Heart left ventricle (tissue), 16 donors: ENCODE measurements around the gene FOXN3. TPM values are rescaled to one million over a fixed set of nuclear protein-coding genes. Genes with fewer than 3 reads are reported as not detected.

Source experiments
- ATAC-seq, 4 donors: fragments of 200-7000 bp; cut with Tn5 transposase; one replicate each; pipeline ENCODE4 v1.9.1; 2020 to 2022; ENCODE audit warnings: moderate library complexity in 4 of 4, mild to moderate bottlenecking in 3 of 4, moderate number of reproducible peaks in 1 of 4
- DNase-seq, 5 donors: peaks; one replicate each; pipeline ENCODE4 v3.0.0-alpha.2; 2020
- H3K27ac ChIP-seq, 12 donors: fragments of 200-600 bp; sonication (generic) in 4 of 12; one replicate each; pipeline versions ENCODE4 v1.5.0 to v1.8.0; 2016 to 2022; ENCODE audit warnings: mild to moderate bottlenecking in 2 of 12
- H3K27me3 ChIP-seq, 9 donors: fragments of 200-600 bp; sonication (generic) in 2 of 9; one replicate each; pipeline versions ENCODE4 v1.5.1 to v1.8.0; 2016 to 2022; ENCODE audit warnings: mild to moderate bottlenecking in 3 of 9
- H3K36me3 ChIP-seq, 9 donors: fragments of 200-600 bp; sonication (generic) in 2 of 9; one replicate each; pipeline versions ENCODE4 v1.5.0 to v1.8.0; 2018 to 2022; ENCODE audit warnings: mild to moderate bottlenecking in 2 of 9
- H3K4me1 ChIP-seq, 12 donors: fragments of 200-600 bp; sonication (generic) in 4 of 12; one replicate each; pipeline versions ENCODE4 v1.5.0 to v1.8.0; 2016 to 2022; ENCODE audit warnings: mild to moderate bottlenecking in 3 of 12
- H3K4me3 ChIP-seq, 12 donors: fragments of 200-600 bp; sonication (generic) in 4 of 12; one replicate each; pipeline versions ENCODE4 v1.5.0 to v1.8.0; 2017 to 2022; ENCODE audit warnings: mild to moderate bottlenecking in 9 of 12, moderate library complexity in 4 of 12
- H3K9me3 ChIP-seq, 12 donors: fragments of 200-600 bp; sonication (generic) in 4 of 12; one replicate each; pipeline versions ENCODE4 v1.5.0 to v1.8.0; 2016 to 2022; ENCODE audit warnings: mild to moderate bottlenecking in 1 of 12
- CTCF ChIP-seq, 12 donors: fragments of 200-600 bp; sonication (generic) in 4 of 12; IDR thresholded peaks; one replicate each; pipeline versions ENCODE4 v1.5.0 to v1.8.0; 2018 to 2022; ENCODE audit warnings: antibody characterized with exemption in 12 of 12, mild to moderate bottlenecking in 5 of 12
- POLR2A ChIP-seq, 2 donors: fragments of 450-650 bp; IDR thresholded peaks; one replicate each; pipeline ENCODE4 v1.6.1; 2017; ENCODE audit warnings: antibody characterized with exemption in 2 of 2, mild to moderate bottlenecking in 2 of 2, moderate library complexity in 2 of 2
- WGBS, 4 donors: extraction: QIAGEN DNeasy Blood & Tissue Kit in 2 of 4; methylation state at CpG; one replicate each; pipeline versions ENCODE4 v1.1.5 to v1.1.7; 2013 to 2018; 5-methylcytosine and 5-hydroxymethylcytosine counted together
- intact Hi-C, 10 donors: fragments of 100-400 bp; cut with DNase I; formaldehyde crosslinking; loops; one replicate each; pipeline versions ENCODE4 v1.11.1 to v1.14.2; 2022
- polyA plus RNA-seq, 2 donors: library from polyadenylated mRNA; stranded (reverse); fragments of 200-250 nt; gene quantifications; one replicate each; pipeline ENCODE4 v1.2.3, GENCODE V29; 2013
- total RNA-seq, 9 donors: library from RNA; depleted of rRNA in 2 of 9; stranded (reverse); fragments of >200 nt in 2 of 9; fragmentation: NEBNext Ultra II Directional in 3 of 9; extraction: Animal tissue kit (Norgen Biotek cat#: 25700) in 3 of 9; gene quantifications; one replicate each; pipeline versions ENCODE4 v1.1.0 to v1.2.4, GENCODE V29; 2016 to 2023
- donor health status: ischemic (EF 13 %, LVEDD 7.1; RV severe dilation, severe dysfunction).
- donor health status: healthy with polysubstance abuse.
- donor health status: DM: no; HTN: yes; CAD: no.
- donor health status: DM: no; HTN: no; CAD: no.
- donor health status: ischemic (EF 25% LVEDD 6.9; RV normal size, moderate dysfunction).
- donor health status: ischemic (EF 25% LVEDD 5.7; RV mildly dilated, moderate dysfunction).
- donor health status: healthy.
- donor health status: DM: yes; HTN: yes; CAD: no.
- donor health status: ischemic (EF 35%, LVEDD 5.7; RV mildly dilated, moderate dysfunction).
- donor health status: nonischemic (EF 11% LVEDD 7.7; RV severe dilation, severe dysfunction).
- donor health status: DM: yes; HTN: yes; CAD: no.
- donor health status: PGD.
- donor health status: ischemic (EF 29% LVEDD 5.4; RV normal size, mild dysfunction).
- donor health status: nonischemic (EF 23%, LVEDD 6.1; RV moderate dilation, normal function).

Gene FOXN3
- total and polyA plus RNA-seq, 11 donors = 24.4 to 161 (median 111) TPM

- DNase-seq (no peak), ATAC-seq (no peak)
- peaks cover 0 to 39% (median 23%) of the 10 kb centered on the region in 12 donors for H3K4me1 ChIP-seq
- no peak for TF ChIP-seq POLR2A (IDR thresholded peaks at IDR 0.05)
- no peak for TF ChIP-seq CTCF (IDR thresholded peaks at IDR 0.05)
- H3K36me3 ChIP-seq = peaks cover 0 to 8% (median 0%) of the 10 kb centered on the region in 9 donors
- H3K4me3 ChIP-seq = no peak overlapping the region
- no peak overlapping the region for H3K27ac ChIP-seq
- no peaks in the 10 kb centered on the region for H3K27me3 ChIP-seq
- intact Hi-C loops = loop anchor here in 1 of 10 donors (10.0 kb wide), 1 partner anchor 103 kb away; no protein-coding TSS in a partner anchor
- WGBS, 4 donors = 79 to 82% (median 80%) methylated on average over 9 of the region's 9 CpGs
- no peaks in the 10 kb centered on the region for H3K9me3 ChIP-seq
Measured at GRCh38 chr14:89291351-89291940, 125.6 kb downstream of the FOXN3 start.

- no peak for DNase-seq
- Histone ChIP-seq H3K9me3 (no peaks in the 10 kb centered on the region), H3K27me3 (no peaks in the 10 kb centered on the region), H3K4me3 (no peak overlapping the region), H3K36me3 (peaks cover 0 to 8% (median 0%) of the 10 kb centered on the region in 9 donors), H3K4me1 (peaks cover 0 to 39% (median 23%) of the 10 kb centered on the region in 12 donors), H3K27ac (no peak overlapping the region)
- intact Hi-C loops = loop anchor here in 1 of 10 donors (10.0 kb wide), 1 partner anchor 104 kb away; no protein-coding TSS in a partner anchor
- TF ChIP-seq POLR2A (IDR thresholded peaks at IDR 0.05) (no peak), CTCF (IDR thresholded peaks at IDR 0.05) (no peak)
- ATAC-seq = no peak
- 83 to 90% (median 88%) methylated on average over 8 of the region's 8 CpGs for WGBS, 4 donors
Measured at GRCh38 chr14:89290813-89291212, 126.2 kb downstream of the FOXN3 start.

- Histone ChIP-seq H3K36me3 (peaks cover 0 to 8% (median 0%) of the 10 kb centered on the region in 9 donors), H3K27me3 (no peaks in the 10 kb centered on the region), H3K4me3 (no peak overlapping the region), H3K27ac (no peak overlapping the region), H3K9me3 (no peaks in the 10 kb centered on the region), H3K4me1 (peaks cover 0 to 34% (median 23%) of the 10 kb centered on the region in 12 donors)
- WGBS, 4 donors = 63 to 69% (median 67%) methylated on average over 5 of the region's 5 CpGs
- no peak for ATAC-seq
- intact Hi-C loops = no loop called here
- TF ChIP-seq POLR2A (IDR thresholded peaks at IDR 0.05) = no peak
- TF ChIP-seq CTCF (IDR thresholded peaks at IDR 0.05) = no peak
- no peak for DNase-seq
Measured at GRCh38 chr14:89289477-89289876, 127.6 kb downstream of the FOXN3 start.

- ATAC-seq = no peak
- no peak for DNase-seq
- Histone ChIP-seq H3K27ac (no peak overlapping the region), H3K9me3 (no peaks in the 10 kb centered on the region), H3K4me3 (no peak overlapping the region), H3K4me1 (peaks cover 0 to 20% (median 10%) of the 10 kb centered on the region in 12 donors), H3K27me3 (no peaks in the 10 kb centered on the region), H3K36me3 (peaks cover 0 to 8% (median 0%) of the 10 kb centered on the region in 9 donors)
- 96 to 99% (median 98%) methylated on average over 3 of the region's 3 CpGs for WGBS, 4 donors
- TF ChIP-seq CTCF (IDR thresholded peaks at IDR 0.05) = no peak
- no peak for TF ChIP-seq POLR2A (IDR thresholded peaks at IDR 0.05)
- intact Hi-C loops = no loop called here
Measured at GRCh38 chr14:89288114-89288513, 128.9 kb downstream of the FOXN3 start.
